HEK293 (cell line): ENCODE measurements around the gene PYCR2.

ENCODE experiments used
- CTCF ChIP-seq: fragments of 450-650 bp; formaldehyde crosslinking; IDR thresholded peaks from 2 replicates; pipeline ENCODE4 v1.5.1; 2016; ENCODE audit warnings: missing biosample characterization, missing genetic modification characterization
- ZBTB8A ChIP-seq: fragments of 450-650 bp; formaldehyde crosslinking; IDR thresholded peaks from 2 replicates; pipeline ENCODE4 v1.5.1; 2016; ENCODE audit warnings: missing biosample characterization, missing genetic modification characterization
- ZNF19 ChIP-seq: fragments of 450-650 bp; formaldehyde crosslinking; IDR thresholded peaks from 2 replicates; pipeline ENCODE4; 2016; ENCODE audit warnings: missing biosample characterization, missing genetic modification characterization, low read depth

- TF ChIP-seq ZBTB8A = no peak
- TF ChIP-seq CTCF = no peak
- TF ChIP-seq ZNF19 (tag by site-specific recombination) = no peak
Measured at GRCh38 chr1:225945564-225945963, 21.5 kb upstream of the PYCR2 start.
